ENCODE measurements around the gene CD48.

The CD48 gene

DNA sequence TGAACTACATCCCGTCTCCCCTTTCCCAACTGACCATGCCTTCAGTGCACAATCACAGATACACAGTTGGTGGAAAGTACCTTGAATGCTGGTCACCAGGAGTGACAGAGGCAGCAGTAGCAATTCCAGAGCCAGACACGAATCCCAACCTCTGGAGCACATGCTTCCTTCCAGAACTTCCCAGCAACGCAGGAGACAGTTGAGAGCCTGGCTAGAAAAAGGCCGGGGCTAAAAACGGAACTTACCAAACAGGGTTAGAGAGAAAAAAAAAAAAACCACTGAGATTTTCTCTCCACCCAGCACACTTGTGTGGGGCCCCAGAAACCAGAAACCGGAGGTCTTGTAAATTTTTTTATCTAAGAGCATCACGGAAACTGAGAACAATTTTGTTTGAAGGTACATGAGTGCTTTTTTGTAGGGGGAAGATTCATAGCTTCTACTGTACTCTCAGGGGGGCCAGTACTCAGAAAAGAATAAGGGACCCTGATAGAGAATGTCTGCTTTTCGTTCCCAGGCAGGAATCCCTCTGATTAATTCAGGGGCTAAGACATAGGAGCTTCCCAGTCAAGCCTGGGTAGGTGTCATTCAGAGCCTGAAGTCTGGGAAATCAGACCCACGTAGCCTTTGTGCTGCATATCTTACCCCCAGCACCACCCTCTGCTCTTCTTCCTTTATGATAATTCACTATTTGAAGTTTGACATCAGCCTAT is at the start of gene CD48:
Gene CD48, minus strand, starts transcription at position 221 of the 710 bp plus-strand sequence. Its CDS starts 59 bp downstream, at position 162.
- DNase-seq (ENCODE audit: extremely low read depth in 1 of 2, low read depth in 1 of 2): peak in 1 of 2 donors; percentile 17

DNA sequence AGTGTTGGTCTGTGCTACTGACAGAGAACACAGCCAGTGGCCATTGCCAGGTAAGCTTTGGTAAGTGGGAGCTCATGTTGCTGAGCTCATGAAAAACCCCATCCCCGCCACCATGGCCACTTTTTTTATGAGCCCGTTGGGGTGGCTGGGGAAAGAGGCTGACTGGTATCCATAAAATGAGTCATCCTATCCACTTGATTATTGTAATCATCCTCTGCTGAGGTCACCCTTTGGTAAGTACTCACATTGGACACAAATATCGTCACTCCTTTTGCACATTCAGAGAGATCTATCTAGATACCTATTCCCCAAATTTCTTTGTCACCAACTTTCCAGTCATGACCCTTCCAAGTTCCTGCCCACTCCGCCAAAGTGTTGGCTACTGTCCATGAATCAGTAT is 49.4 kb upstream of the CD48 start:
- DNase-seq (ENCODE audit: extremely low read depth in 1 of 2, low read depth in 1 of 2): no peak

GRCh38 chr1:160759740-160760139 is 48.1 kb upstream of the CD48 start:
- no peak for DNase-seq (ENCODE audit: extremely low read depth in 1 of 2, low read depth in 1 of 2)

- no peak for DNase-seq (ENCODE audit: extremely low read depth in 1 of 2, low read depth in 1 of 2)
Measured at GRCh38 chr1:160758521-160758920, 46.9 kb upstream of the CD48 start.

- DNase-seq (ENCODE audit: extremely low read depth in 1 of 2, low read depth in 1 of 2): no peak
Measured at GRCh38 chr1:160756849-160757201, 45.2 kb upstream of the CD48 start.

DNA sequence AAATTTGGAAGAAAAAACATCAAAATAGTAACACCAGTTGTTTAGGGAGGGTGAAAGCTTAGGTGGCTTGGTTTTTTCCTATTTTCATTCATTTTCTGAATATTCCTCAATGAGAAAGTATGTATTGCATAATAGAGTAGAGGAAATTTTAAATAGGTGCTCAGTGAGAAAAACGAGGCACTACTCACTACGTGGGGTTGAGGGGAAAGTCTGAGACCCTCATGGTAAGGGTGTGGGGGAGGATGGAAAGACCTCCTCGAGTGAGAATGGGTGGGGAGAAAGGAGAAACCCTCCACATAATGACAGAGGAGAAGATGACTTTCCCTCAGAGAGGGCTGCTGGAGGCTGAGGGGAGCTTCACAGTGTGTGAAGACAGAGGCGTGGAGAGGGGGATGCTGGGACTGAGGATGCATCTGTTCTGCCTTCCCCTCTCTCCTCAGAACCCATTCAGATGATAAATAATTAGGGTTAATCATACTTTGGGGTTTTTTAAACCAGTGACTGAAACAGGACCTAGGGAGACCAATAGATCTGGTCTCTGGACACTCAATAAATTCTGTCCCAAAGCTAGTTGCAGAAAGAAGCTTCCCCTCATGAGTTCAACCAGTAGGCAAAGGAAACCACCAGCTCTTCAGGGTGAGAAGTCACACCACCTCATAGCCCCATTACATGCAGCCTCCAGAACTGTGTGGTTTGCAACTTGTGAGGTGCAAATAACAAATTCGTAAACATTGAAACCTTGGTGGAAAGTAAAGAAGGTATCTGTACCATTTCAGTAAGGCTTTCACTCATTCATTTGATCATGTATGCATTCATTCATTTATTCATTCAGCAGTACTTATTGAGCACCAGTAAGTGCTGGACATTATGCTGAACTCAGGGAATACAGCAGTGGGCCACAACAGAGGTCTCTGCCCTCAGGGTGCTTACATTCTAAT is 44.6 kb upstream of the CD48 start:
- no peak for DNase-seq (ENCODE audit: extremely low read depth in 1 of 2, low read depth in 1 of 2)

DNA sequence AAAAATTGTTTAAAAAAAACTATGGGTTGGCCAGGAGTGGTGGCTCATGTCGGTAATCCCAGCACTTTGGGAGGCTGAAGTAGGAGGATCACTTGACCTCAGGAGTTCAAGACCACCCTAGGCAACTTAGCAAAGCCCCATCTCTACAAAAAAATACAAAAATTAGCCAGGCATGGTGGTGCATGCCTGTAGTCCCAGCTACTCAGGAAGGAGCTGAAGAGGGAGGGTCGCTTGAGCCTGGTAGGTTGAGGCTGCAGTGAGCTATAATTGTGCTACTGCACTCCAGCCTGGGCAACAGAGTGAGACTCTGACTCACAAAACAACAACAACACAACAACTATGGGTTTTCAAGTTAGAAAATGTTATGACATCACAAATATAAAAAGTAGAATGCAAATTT is 43.8 kb upstream of the CD48 start:
- no peak for DNase-seq (ENCODE audit: extremely low read depth in 1 of 2, low read depth in 1 of 2)

DNA sequence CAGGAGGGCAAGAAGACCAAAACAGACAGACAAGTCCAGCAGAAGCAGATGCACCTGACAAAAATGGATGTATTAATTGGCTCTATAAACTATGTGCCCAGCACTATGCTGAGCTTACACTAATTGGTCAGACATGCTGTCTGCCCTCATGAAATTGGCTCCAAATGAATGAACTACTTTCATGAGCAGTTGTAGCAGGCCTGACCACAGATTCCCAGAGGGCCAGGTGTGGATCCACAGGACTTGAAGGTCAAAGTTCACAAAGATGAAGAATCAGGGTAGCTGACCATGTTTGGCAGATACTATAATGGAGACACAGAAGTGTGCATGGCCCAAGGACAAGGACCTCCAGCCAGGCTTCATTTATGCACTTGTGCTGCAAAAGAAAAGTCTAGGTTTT is 42.0 kb upstream of the CD48 start:
- DNase-seq (ENCODE audit: extremely low read depth in 1 of 2, low read depth in 1 of 2): no peak

DNA sequence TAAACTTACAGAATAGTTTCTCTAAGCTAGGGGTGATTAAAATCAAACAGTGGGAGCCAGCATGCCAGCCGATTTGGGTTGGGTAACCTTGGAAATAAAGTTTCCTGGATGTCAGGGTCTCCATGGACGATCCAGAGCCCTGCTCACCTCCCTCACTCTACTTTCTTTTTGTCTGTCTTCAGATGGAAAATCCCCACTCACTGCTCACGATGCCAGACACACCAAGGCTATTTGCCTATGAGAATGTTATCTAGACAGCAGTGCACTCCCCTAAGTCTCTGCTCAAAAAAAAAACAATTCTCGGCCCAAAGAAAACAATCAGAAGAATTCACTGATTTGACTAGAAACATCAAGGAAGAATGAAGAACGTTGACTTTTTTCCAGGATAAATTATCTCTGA is 41.3 kb upstream of the CD48 start:
- no peak for DNase-seq (ENCODE audit: extremely low read depth in 1 of 2, low read depth in 1 of 2)

DNA sequence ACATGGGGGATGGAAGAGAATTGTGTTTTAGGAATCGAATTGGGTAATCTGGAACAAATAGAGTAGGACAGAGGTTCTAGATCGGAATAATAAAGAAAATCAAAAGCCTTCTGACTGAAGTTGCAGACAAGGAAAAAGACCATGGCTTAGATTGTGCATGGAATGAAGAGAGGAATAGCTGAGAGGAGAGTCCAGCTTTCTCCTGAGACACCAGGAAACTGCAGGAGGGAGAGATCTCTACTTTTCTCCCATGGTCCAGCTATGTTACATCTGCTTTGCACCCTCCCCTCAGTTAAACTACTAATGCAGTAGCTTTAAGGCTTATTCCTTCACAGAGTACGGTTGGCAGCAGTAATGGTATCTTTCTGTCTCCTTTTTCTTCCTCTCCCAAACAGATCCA is 40.8 kb upstream of the CD48 start:
- DNase-seq (ENCODE audit: extremely low read depth in 1 of 2, low read depth in 1 of 2): no peak

GRCh38 chr1:160750608-160751007 is 39.0 kb upstream of the CD48 start:
- no peak for DNase-seq (ENCODE audit: extremely low read depth in 1 of 2, low read depth in 1 of 2)

DNA sequence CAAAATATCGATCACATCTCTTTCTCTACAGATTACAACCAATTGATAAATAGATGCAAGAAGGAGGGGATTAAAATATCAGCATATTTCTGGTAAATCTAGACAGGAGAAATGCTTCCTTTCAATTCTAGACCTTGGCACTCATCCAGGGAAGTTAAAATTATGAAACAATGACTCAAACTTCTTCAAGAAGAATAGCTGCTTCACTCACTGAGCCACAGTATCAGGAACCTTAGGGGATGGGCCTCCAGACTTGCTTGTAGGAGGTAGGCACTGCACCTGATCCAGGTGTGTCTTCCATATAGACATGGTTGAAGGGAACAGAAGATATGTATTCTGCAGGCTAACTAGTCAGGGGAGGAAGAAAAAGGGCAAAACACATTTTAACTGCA is 37.3 kb upstream of the CD48 start:
- DNase-seq (ENCODE audit: extremely low read depth in 1 of 2, low read depth in 1 of 2): no peak

GRCh38 chr1:160748181-160748877 is 36.7 kb upstream of the CD48 start:
- DNase-seq (ENCODE audit: extremely low read depth in 1 of 2, low read depth in 1 of 2): no peak

GRCh38 chr1:160747717-160748116 is 36.1 kb upstream of the CD48 start:
- no peak for DNase-seq (ENCODE audit: extremely low read depth in 1 of 2, low read depth in 1 of 2)

GRCh38 chr1:160746836-160747500 is 35.3 kb upstream of the CD48 start:
- no peak for DNase-seq (ENCODE audit: extremely low read depth in 1 of 2, low read depth in 1 of 2)

- DNase-seq (ENCODE audit: extremely low read depth in 1 of 2, low read depth in 1 of 2): no peak
Measured at GRCh38 chr1:160745551-160745950, 33.9 kb upstream of the CD48 start.

- DNase-seq (ENCODE audit: extremely low read depth in 1 of 2, low read depth in 1 of 2): no peak
Measured at GRCh38 chr1:160744852-160745520, 33.4 kb upstream of the CD48 start.

- DNase-seq (ENCODE audit: extremely low read depth in 1 of 2, low read depth in 1 of 2): no peak
Measured at GRCh38 chr1:160744199-160744851, 32.7 kb upstream of the CD48 start.

DNA sequence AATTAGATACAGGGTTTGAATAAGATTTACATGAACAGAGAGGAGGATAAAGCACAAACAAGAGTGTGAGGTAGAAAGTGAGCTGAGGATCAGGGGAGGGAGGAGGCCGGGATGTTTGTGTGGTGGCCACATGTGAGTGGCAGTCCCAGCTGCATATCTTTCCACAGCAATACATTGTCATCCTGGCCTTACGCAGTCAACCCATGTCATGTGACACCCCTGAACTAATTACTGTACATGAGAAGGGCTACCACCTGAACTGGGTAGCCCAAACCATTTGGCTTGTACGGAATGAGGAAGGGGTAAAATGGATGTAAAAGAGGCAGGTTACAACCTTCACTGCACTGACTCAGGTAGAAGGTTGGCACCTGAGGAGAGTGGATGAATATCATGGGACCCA is 31.6 kb upstream of the CD48 start:
- no peak for DNase-seq (ENCODE audit: extremely low read depth in 1 of 2, low read depth in 1 of 2)

Measured in activated CD8-positive, alpha-beta memory T cell treated with anti-CD3 and anti-CD28 coated beads for 1 hour (primary cell).